Ecto neural progenitor cell (in vitro differentiated cells): ENCODE results near the gene HMGB1.
"Not testable (repeated sequence)": the region's sequence is repeated elsewhere in the genome, so short reads cannot be mapped to it uniquely, and the experiment has no call there.

Experiments
- DNase-seq: peaks from one replicate; pipeline ENCODE4 v3.0.0-alpha.2; 2018; ENCODE audit warnings: low spot score

The HMGB1 gene

GRCh38 chr13:30466358-30466714, 600 bp upstream of the HMGB1 start:
- DNase-seq = no peak

- DNase-seq = no peak
Measured at GRCh38 chr13:30465343-30465592, 468 bp downstream of the HMGB1 start.

- peak; percentile 86 for DNase-seq
Measured at GRCh38 chr13:30464496-30465342, 1.0 kb downstream of the HMGB1 start.

- no peak for DNase-seq
Measured at GRCh38 chr13:30463787-30464495, 1.8 kb downstream of the HMGB1 start.

- DNase-seq = not testable (repeated sequence)
Measured at GRCh38 chr13:30461279-30462066, 4.3 kb downstream of the HMGB1 start.

GRCh38 chr13:30457306-30457891, 8.3 kb downstream of the HMGB1 start:
- DNase-seq = no peak

- DNase-seq = no peak
Measured at GRCh38 chr13:30456290-30456689, 9.4 kb downstream of the HMGB1 start.

- no peak for DNase-seq
Measured at GRCh38 chr13:30454991-30455390, 10.7 kb downstream of the HMGB1 start.

- no peak for DNase-seq
Measured at GRCh38 chr13:30453727-30454126, 12.0 kb downstream of the HMGB1 start.

- DNase-seq = not testable (repeated sequence)
Measured at GRCh38 chr13:30451476-30451875, 14.3 kb downstream of the HMGB1 start.

- no peak for DNase-seq
Measured at GRCh38 chr13:30450066-30450465, 15.7 kb downstream of the HMGB1 start.

GRCh38 chr13:30448441-30448840, 17.3 kb downstream of the HMGB1 start:
- DNase-seq = no peak

GRCh38 chr13:30446126-30446500, 19.6 kb downstream of the HMGB1 start:
- no peak for DNase-seq

- DNase-seq = no peak
Measured at GRCh38 chr13:30443957-30444404, 21.8 kb downstream of the HMGB1 start.

GRCh38 chr13:30443491-30443890, 22.2 kb downstream of the HMGB1 start:
- DNase-seq = not testable (repeated sequence)

- no peak for DNase-seq
Measured at GRCh38 chr13:30442926-30443325, 22.8 kb downstream of the HMGB1 start.

- no peak for DNase-seq
Measured at GRCh38 chr13:30440910-30441703, 24.6 kb downstream of the HMGB1 start.

- no peak for DNase-seq
Measured at GRCh38 chr13:30438286-30438685, 27.4 kb downstream of the HMGB1 start.

GRCh38 chr13:30437177-30437576, 28.6 kb downstream of the HMGB1 start:
- DNase-seq = no peak

- DNase-seq = no peak
Measured at GRCh38 chr13:30435911-30436451, 29.8 kb downstream of the HMGB1 start.

- DNase-seq = no peak
Measured at GRCh38 chr13:30431269-30431940, 34.3 kb downstream of the HMGB1 start.
